ENCODE measurements around the gene SUPT4H1. TPM values are rescaled to one million over a fixed set of nuclear protein-coding genes. Genes with fewer than 3 reads are reported as not detected.
A peak's percentile ranks its signal among the peaks of the same experiment; 100 is the strongest.
"Not testable (repeated sequence)": the region's sequence is repeated elsewhere in the genome, so short reads cannot be mapped to it uniquely, and the experiment has no call there.

Gene SUPT4H1
- total RNA-seq, 1 experiment from 2014 or later, result 50.2 TPM

GRCh38 chr17:58341861-58342475 is 10.0 kb downstream of the SUPT4H1 start:
- peak overlapping the region; percentile 18; the same call in 1 of the 2 replicates for H3K9ac ChIP-seq (ENCODE audit: low read length)
- H3K27ac ChIP-seq (ENCODE audit: low read length), result peak overlapping the region; percentile 100
- peaks cover 16% of the 10 kb centered on the region; the same call in 1 of the 2 replicates for H3K36me3 ChIP-seq (ENCODE audit: insufficient read depth, low read length)
- H3K79me2 ChIP-seq (ENCODE audit: low read length), result peaks cover 10% of the 10 kb centered on the region
- no peaks in the 10 kb centered on the region for H3K9me3 ChIP-seq (ENCODE audit: low read length)
- H3K4me3 ChIP-seq (ENCODE audit: low read length), result no peak overlapping the region
- H3K4me1 ChIP-seq (ENCODE audit: low read length), result peaks cover 73% of the 10 kb centered on the region
- no peak for DNase-seq
- no peaks in the 10 kb centered on the region for H4K20me1 ChIP-seq (ENCODE audit: insufficient read depth, low read depth, low read length)
- no peaks in the 10 kb centered on the region for H3K27me3 ChIP-seq (ENCODE audit: low read length)
- no peak overlapping the region for H3K4me2 ChIP-seq (ENCODE audit: low read depth, low read length, poor library complexity, severe bottlenecking)
- no peaks in the 10 kb centered on the region for H3K9me2 ChIP-seq (replicated peaks; ENCODE audit: insufficient read depth, low read length)
- H2AFZ ChIP-seq (ENCODE audit: low read length), result no peak overlapping the region

DNA sequence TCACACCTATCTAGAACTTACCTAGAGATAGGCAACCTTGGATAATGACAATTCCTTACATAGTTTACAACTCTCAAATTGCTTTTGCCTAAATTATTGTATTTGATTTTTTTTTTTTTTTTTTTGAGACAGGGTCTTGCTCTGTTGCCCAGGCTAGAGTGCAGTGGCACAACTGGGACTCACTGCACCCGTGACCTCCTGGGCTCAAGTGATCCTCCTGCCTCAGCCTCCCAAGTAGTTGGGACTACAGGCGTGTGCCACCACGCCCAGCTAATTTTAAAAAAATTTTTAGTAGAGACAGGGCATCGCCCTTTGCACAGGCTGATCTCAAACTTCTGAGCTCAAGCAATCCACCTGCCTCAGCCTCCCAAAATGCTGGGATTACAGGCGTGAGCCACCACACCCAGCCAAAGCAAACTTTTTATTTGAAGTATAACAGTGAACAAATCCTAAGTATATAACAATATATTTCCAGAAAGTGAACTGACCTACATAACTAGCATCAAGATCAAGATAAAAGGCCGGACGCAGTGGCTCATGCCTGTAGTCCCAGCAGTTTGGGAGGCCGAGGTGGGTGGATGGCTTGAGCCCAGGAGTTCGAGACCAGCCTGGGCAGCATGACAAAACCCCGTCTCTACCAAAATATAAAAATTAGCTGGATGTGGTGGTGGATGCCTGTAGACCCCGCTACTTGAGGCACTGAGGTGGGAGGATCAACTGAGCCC is 10.7 kb downstream of the SUPT4H1 start:
- H3K36me3 ChIP-seq (ENCODE audit: insufficient read depth, low read length); H3K4me2 ChIP-seq (ENCODE audit: low read depth, low read length, poor library complexity, severe bottlenecking); H3K4me3 ChIP-seq (ENCODE audit: low read length); H4K20me1 ChIP-seq (ENCODE audit: insufficient read depth, low read depth, low read length); DNase-seq; H2AFZ ChIP-seq (ENCODE audit: low read length); H3K9me2 ChIP-seq (replicated peaks; ENCODE audit: insufficient read depth, low read length); H3K9ac ChIP-seq (ENCODE audit: low read length); H3K79me2 ChIP-seq (ENCODE audit: low read length); H3K9me3 ChIP-seq (ENCODE audit: low read length); H3K27me3 ChIP-seq (ENCODE audit: low read length): not testable (repeated sequence)
- Histone ChIP-seq H3K27ac (ENCODE audit: low read length) (peak overlapping the region; percentile 100), H3K4me1 (ENCODE audit: low read length) (peaks cover 80% of the 10 kb centered on the region)

DNA sequence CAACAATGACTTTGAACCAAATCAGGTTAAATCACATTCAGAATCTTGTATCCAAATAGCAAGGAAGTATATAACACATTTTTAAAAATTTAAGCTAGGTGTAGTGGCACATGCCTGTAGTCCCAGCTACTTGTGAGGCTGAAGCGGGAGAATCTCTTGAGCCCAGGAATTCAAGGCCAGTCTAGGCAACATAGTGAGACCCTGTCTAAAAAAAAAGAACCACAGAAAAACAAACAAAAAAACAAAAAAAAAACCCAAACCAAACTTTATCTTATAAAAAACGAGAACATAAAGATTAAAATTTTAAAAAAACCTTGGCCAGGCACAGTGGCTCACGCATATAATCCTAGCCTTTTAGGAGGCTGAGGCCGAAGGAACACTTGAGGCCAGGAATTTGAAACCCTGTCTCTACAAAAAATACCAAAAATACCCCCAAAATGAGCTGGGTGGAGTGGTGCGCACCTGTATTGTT is 11.6 kb downstream of the SUPT4H1 start:
- Histone ChIP-seq H3K79me2 (ENCODE audit: low read length) (0 out of 2 replicates have a peak, but pooled peaks cover 5% of the 10 kb centered on the region), H3K4me1 (ENCODE audit: low read length) (peaks cover 83% of the 10 kb centered on the region), H3K27me3 (ENCODE audit: low read length) (no peaks in the 10 kb centered on the region), H3K4me3 (ENCODE audit: low read length) (no peak overlapping the region), H3K9ac (ENCODE audit: low read length) (peak overlapping the region; percentile 98; the same call in 1 of the 2 replicates), H3K9me2 (replicated peaks; ENCODE audit: insufficient read depth, low read length) (no peaks in the 10 kb centered on the region), H3K27ac (ENCODE audit: low read length) (peak overlapping the region; percentile 100), H4K20me1 (ENCODE audit: insufficient read depth, low read depth, low read length) (no peaks in the 10 kb centered on the region), H3K9me3 (ENCODE audit: low read length) (no peaks in the 10 kb centered on the region), H2AFZ (ENCODE audit: low read length) (no peak overlapping the region), H3K4me2 (ENCODE audit: low read depth, low read length, poor library complexity, severe bottlenecking) (peak overlapping the region; percentile 92), H3K36me3 (ENCODE audit: insufficient read depth, low read length) (peaks cover 3% of the 10 kb centered on the region; the same call in 1 of the 2 replicates)
- DNase-seq, result no peak

DNA sequence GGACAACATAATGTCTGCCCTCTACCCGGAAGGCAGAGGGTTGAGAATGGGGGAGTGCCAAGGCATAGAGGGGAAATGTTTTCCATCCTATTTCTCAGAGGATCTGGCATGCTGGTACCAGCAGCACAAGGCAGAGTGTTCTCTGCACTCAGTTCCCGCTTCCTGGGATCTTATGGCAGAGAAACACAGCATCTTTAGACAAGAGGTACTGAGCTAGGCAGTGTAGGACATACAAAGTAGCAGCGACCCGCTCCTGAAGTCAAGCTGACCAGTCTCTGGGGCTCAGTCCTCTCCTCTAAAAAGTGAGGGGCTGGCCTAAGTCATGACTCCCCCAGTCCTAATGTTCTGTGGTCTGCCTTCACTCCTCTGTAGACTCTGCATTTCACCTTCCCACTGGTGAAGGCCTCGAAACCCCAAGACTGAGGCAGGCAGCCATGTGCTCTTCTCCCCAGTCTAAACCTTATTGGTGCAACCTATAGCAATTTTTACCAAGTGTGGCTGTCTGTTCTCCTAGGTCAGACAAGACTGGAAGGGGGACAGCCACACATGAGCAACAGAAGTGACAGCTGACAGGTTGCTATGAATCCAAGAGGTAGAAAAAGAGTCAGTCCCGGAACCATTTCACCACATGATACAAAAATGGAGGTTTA is 12.1 kb downstream of the SUPT4H1 start:
- Histone ChIP-seq H3K4me2 (ENCODE audit: low read depth, low read length, poor library complexity, severe bottlenecking) (peak overlapping the region; percentile 92), H3K79me2 (ENCODE audit: low read length) (0 out of 2 replicates have a peak, but pooled peaks cover 3% of the 10 kb centered on the region), H4K20me1 (ENCODE audit: insufficient read depth, low read depth, low read length) (no peaks in the 10 kb centered on the region), H3K4me1 (ENCODE audit: low read length) (peaks cover 83% of the 10 kb centered on the region), H2AFZ (ENCODE audit: low read length) (no peak overlapping the region), H3K4me3 (ENCODE audit: low read length) (peak overlapping the region; percentile 67), H3K36me3 (ENCODE audit: insufficient read depth, low read length) (no peaks in the 10 kb centered on the region), H3K27ac (ENCODE audit: low read length) (peak overlapping the region; percentile 100), H3K9me3 (ENCODE audit: low read length) (no peaks in the 10 kb centered on the region), H3K9me2 (replicated peaks; ENCODE audit: insufficient read depth, low read length) (no peaks in the 10 kb centered on the region), H3K27me3 (ENCODE audit: low read length) (no peaks in the 10 kb centered on the region), H3K9ac (ENCODE audit: low read length) (peak overlapping the region; percentile 98)
- DNase-seq, result peak; percentile 56

GRCh38 chr17:58338841-58339754 is 12.9 kb downstream of the SUPT4H1 start:
- Histone ChIP-seq H3K9me2 (replicated peaks; ENCODE audit: insufficient read depth, low read length) (no peaks in the 10 kb centered on the region), H3K9ac (ENCODE audit: low read length) (peak overlapping the region; percentile 98), H3K79me2 (ENCODE audit: low read length) (no peaks in the 10 kb centered on the region), H3K9me3 (ENCODE audit: low read length) (no peaks in the 10 kb centered on the region), H3K4me3 (ENCODE audit: low read length) (peak overlapping the region; percentile 67), H3K4me1 (ENCODE audit: low read length) (peaks cover 83% of the 10 kb centered on the region), H3K27me3 (ENCODE audit: low read length) (no peaks in the 10 kb centered on the region), H4K20me1 (ENCODE audit: insufficient read depth, low read depth, low read length) (no peaks in the 10 kb centered on the region), H3K36me3 (ENCODE audit: insufficient read depth, low read length) (no peaks in the 10 kb centered on the region), H3K27ac (ENCODE audit: low read length) (peak overlapping the region; percentile 100), H3K4me2 (ENCODE audit: low read depth, low read length, poor library complexity, severe bottlenecking) (peak overlapping the region; percentile 92), H2AFZ (ENCODE audit: low read length) (no peak overlapping the region)
- peak; percentile 96 for DNase-seq

GRCh38 chr17:58338454-58338840 is 13.6 kb downstream of the SUPT4H1 start:
- Histone ChIP-seq H3K9ac (ENCODE audit: low read length) (peak overlapping the region; percentile 98), H3K4me1 (ENCODE audit: low read length) (peaks cover 83% of the 10 kb centered on the region), H3K4me2 (ENCODE audit: low read depth, low read length, poor library complexity, severe bottlenecking) (peak overlapping the region; percentile 92), H4K20me1 (ENCODE audit: insufficient read depth, low read depth, low read length) (no peaks in the 10 kb centered on the region), H3K27me3 (ENCODE audit: low read length) (no peaks in the 10 kb centered on the region), H3K36me3 (ENCODE audit: insufficient read depth, low read length) (no peaks in the 10 kb centered on the region), H3K4me3 (ENCODE audit: low read length) (peak overlapping the region; percentile 67), H3K9me2 (replicated peaks; ENCODE audit: insufficient read depth, low read length) (no peaks in the 10 kb centered on the region), H3K9me3 (ENCODE audit: low read length) (no peaks in the 10 kb centered on the region), H3K79me2 (ENCODE audit: low read length) (no peaks in the 10 kb centered on the region), H3K27ac (ENCODE audit: low read length) (peak overlapping the region; percentile 100), H2AFZ (ENCODE audit: low read length) (no peak overlapping the region)
- DNase-seq, result no peak

DNA sequence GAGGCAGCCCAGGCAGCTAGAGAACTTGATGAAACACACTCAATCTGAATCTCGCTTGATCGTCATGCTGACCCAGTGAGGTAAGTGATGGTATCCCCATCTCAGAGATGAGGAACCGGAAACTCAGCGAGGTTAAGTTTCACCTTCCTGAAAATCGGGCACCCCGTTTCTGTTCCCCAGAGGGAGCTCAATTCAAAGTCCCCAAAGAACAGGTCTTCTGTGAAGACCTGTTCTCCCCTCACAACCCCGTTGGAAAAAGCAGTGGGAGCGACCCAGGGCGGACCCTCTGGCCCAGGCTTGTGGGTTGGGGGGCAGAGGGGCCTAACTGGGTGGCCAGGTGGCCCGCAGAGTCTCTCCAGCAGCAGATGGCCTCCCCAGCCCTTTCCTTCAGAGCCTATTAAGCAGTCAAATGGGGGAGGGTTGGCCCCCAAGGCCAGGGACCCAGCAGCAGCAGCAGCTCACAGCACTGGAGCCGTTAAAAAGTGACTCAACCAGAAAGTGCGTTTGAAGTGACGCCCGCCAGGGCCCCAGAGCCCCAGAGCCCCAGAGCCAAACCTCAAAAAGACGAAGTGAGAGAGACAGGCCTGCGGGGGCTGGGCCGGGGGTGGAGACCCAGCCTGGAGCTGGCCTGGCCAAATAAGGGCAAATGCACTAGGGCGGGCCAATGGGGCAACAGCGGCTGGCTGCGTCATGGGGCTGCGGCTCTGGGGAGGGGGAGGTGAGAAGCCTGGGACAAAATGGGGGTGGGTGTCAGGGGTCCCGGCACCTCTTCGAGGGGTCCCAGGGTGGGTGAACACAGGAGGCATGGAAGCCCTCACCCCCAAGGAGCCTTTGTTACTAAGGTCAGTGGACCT is 14.2 kb downstream of the SUPT4H1 start:
- Histone ChIP-seq H3K9ac (ENCODE audit: low read length) (peak overlapping the region; percentile 98), H3K9me2 (replicated peaks; ENCODE audit: insufficient read depth, low read length) (no peaks in the 10 kb centered on the region), H3K27ac (ENCODE audit: low read length) (peak overlapping the region; percentile 100), H3K9me3 (ENCODE audit: low read length) (no peaks in the 10 kb centered on the region), H4K20me1 (ENCODE audit: insufficient read depth, low read depth, low read length) (no peaks in the 10 kb centered on the region), H2AFZ (ENCODE audit: low read length) (no peak overlapping the region), H3K36me3 (ENCODE audit: insufficient read depth, low read length) (no peaks in the 10 kb centered on the region), H3K79me2 (ENCODE audit: low read length) (no peaks in the 10 kb centered on the region), H3K4me3 (ENCODE audit: low read length) (peak overlapping the region; percentile 88), H3K27me3 (ENCODE audit: low read length) (no peaks in the 10 kb centered on the region), H3K4me2 (ENCODE audit: low read depth, low read length, poor library complexity, severe bottlenecking) (peak overlapping the region; percentile 92), H3K4me1 (ENCODE audit: low read length) (peaks cover 84% of the 10 kb centered on the region)
- peak; percentile 99 for DNase-seq

Measured in Karpas-422 (cell line).